ENCODE results near the gene ITFG1. TPM values are rescaled to one million over a fixed set of nuclear protein-coding genes. Genes with fewer than 3 reads are reported as not detected.

The ITFG1 gene
- total and polyA plus RNA-seq, 9 of the 15 experiments (the other 6 are each of a cell fraction or from before 2014, with no cell fraction given), result 17.1 to 83.5 (median 35.8) TPM

GRCh38 chr16:47262938-47263337 lies 197.9 kb downstream of the ITFG1 start:
- CTCF ChIA-PET (ENCODE audit: low intra/inter-chr PET ratio), result no interaction called here
- ATAC-seq, result no peak
- H3K27ac ChIP-seq (ENCODE audit: extremely low read depth, low read depth, low read length), result no peak overlapping the region

More at GRCh38 chr16:47262938-47263337, 197.9 kb downstream of the ITFG1 start:
- H3K36me3 ChIP-seq (ENCODE audit: control insufficient read depth, insufficient read depth, low read length), result peaks cover 7% of the 10 kb centered on the region; the same call in 1 of the 3 replicates
- no peak overlapping the region for H3K4me3 ChIP-seq
- no TSS peak for BruUV-seq (replicated peaks)
- H3K9me1 ChIP-seq (ENCODE audit: control insufficient read depth, insufficient read depth, low read length), result no peaks in the 10 kb centered on the region
- H3K9me3 ChIP-seq (replicated peaks; ENCODE audit: control insufficient read depth, insufficient read depth, low read depth, low read length), result no peaks in the 10 kb centered on the region
- no peaks in the 10 kb centered on the region for H3K4me1 ChIP-seq (replicated peaks in 1 of 2; ENCODE audit: control insufficient read depth in 2 of 2, insufficient read depth in 2 of 2, low read length in 2 of 2)
- H3K27me3 ChIP-seq (ENCODE audit: control insufficient read depth in 2 of 2, insufficient read depth in 2 of 2, low read length in 2 of 2), result no peaks in the 10 kb centered on the region
- DNase-seq (ENCODE audit: extremely low read depth in 1 of 4, low spot score in 3 of 4) (no peak), FAIRE-seq (no peak)
- 72% methylated on average over 2 of the region's 2 CpGs for WGBS (ENCODE audit: insufficient coverage, low coverage, missing lambda C conversion rate)
- TF ChIP-seq BRF2 (IDR thresholded peaks at IDR 0.05; ENCODE audit: borderline replicate concordance, insufficient read depth, insufficient read length) (no peak), ETV1 (tag; conservative IDR thresholded peaks at IDR 0.05; ENCODE audit: low read depth) (no peak), EHMT2 (IDR thresholded peaks at IDR 0.05) (no peak)
- TF ChIP-seq, protein P1, sequence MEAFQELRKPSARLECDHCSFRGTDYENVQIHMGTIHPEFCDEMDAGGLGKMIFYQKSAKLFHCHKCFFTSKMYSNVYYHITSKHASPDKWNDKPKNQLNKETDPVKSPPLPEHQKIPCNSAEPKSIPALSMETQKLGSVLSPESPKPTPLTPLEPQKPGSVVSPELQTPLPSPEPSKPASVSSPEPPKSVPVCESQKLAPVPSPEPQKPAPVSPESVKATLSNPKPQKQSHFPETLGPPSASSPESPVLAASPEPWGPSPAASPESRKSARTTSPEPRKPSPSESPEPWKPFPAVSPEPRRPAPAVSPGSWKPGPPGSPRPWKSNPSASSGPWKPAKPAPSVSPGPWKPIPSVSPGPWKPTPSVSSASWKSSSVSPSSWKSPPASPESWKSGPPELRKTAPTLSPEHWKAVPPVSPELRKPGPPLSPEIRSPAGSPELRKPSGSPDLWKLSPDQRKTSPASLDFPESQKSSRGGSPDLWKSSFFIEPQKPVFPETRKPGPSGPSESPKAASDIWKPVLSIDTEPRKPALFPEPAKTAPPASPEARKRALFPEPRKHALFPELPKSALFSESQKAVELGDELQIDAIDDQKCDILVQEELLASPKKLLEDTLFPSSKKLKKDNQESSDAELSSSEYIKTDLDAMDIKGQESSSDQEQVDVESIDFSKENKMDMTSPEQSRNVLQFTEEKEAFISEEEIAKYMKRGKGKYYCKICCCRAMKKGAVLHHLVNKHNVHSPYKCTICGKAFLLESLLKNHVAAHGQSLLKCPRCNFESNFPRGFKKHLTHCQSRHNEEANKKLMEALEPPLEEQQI (IDR thresholded peaks at IDR 0.05), result no peak
- in situ Hi-C loops (cut with MboI), result no loop called here
- no peaks in the 10 kb centered on the region for H4K20me1 ChIP-seq (replicated peaks; ENCODE audit: control insufficient read depth, insufficient read depth, low read length)
- no peak overlapping the region for H2AFZ ChIP-seq (ENCODE audit: low read depth, low read length)
- intact Hi-C loops (cut with micrococcal nuclease), result no loop called here
- H3K9ac ChIP-seq (ENCODE audit: insufficient read depth in 1 of 2, low read depth in 2 of 2, low read length in 2 of 2), result no peak overlapping the region
- no peak overlapping the region for H3K4me2 ChIP-seq (ENCODE audit: insufficient read depth, low read length)
- no peaks in the 10 kb centered on the region for H3K79me2 ChIP-seq (ENCODE audit: control insufficient read depth, insufficient read depth, low read length)
- POLR2A ChIA-PET, result no interaction called here
